Suprapubic skin (tissue), 4 donors: ENCODE data around the gene VSX1.

Source experiments
- CTCF ChIP-seq, 2 donors: fragments of 200-600 bp in 1 of 2; fragments of 450-650 bp in 1 of 2; sonication (generic) in 1 of 2; IDR thresholded peaks; one replicate each; pipeline ENCODE4 v1.5.1; 2016 to 2019; ENCODE audit warnings: antibody characterized with exemption in 2 of 2, mild to moderate bottlenecking in 1 of 2, moderate library complexity in 1 of 2
- EP300 ChIP-seq: sonication (generic); formaldehyde crosslinking; IDR thresholded peaks from one replicate; pipeline ENCODE4 v1.6.1; 2017; ENCODE audit warnings: antibody characterized with exemption
- POLR2A ChIP-seq, 2 donors: fragments of 450-650 bp; IDR thresholded peaks; one replicate each; pipeline ENCODE4 v1.6.1; 2017; ENCODE audit warnings: antibody characterized with exemption in 2 of 2, mild to moderate bottlenecking in 2 of 2, moderate library complexity in 2 of 2
- POLR2AphosphoS5 ChIP-seq, 3 donors: sonication (generic); formaldehyde crosslinking; IDR thresholded peaks; one replicate each; pipeline ENCODE4 v1.6.1; 2017; ENCODE audit warnings: antibody characterized with exemption in 3 of 3

DNA sequence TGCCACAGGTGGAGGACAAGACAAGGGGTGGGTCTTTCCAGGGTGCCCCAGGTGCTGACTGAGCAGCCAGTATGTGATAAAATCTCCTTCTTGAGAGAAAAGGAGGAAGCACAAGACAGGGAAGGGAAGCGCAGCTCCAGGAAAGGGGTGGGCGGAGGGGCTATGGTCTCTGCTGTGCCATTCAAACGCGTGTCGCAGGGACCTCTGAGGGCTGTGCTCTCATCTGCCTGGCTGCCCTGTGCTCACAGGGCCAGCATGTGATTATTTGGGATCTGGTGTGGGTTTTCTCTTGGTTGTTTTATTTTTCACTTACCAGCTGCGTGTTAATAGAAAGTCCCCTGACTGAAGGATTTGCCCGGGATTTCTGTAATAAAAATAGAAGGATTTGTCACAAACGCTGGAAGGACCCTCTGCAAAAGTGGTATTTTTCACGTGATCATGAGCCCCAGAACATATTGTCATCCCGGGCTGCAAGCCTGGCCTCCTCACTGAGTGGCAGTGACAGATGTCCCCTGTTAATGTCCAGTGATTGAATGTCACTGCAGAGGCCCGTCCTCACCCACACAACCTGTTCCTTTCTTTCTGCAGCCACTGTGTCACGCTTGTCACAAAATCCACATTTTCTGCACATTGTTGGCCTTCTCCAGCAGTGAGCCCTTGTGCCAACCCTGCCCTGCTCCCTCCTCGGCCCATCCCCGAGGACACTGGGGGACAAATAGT, 35.0 kb upstream of the VSX1 start:
- no peak for TF ChIP-seq CTCF (IDR thresholded peaks at IDR 0.05)
- TF ChIP-seq POLR2A (IDR thresholded peaks at IDR 0.05) = no peak
- no peak for TF ChIP-seq POLR2AphosphoS5 (IDR thresholded peaks at IDR 0.05)
- TF ChIP-seq EP300 = no peak
